Skeletal muscle tissue (tissue), 4 donors: ENCODE data around the gene CHPF. TPM values are rescaled to one million over a fixed set of nuclear protein-coding genes. Genes with fewer than 3 reads are reported as not detected.
A peak's percentile ranks its signal among the peaks of the same experiment; 100 is the strongest.

Experiments
- H3K27ac ChIP-seq: one replicate; pipeline ENCODE4 v1.7.0; 2013; ENCODE audit warnings: mild to moderate bottlenecking, low read depth, low read length, inconsistent platforms
- H3K27me3 ChIP-seq, 3 donors: one replicate each; pipeline ENCODE4 v1.7.0; 2013; ENCODE audit warnings: low read length in 3 of 3; ENCODE audit not compliant: control insufficient read depth in 3 of 3, insufficient read depth in 3 of 3
- H3K36me3 ChIP-seq, 3 donors: one replicate each; pipeline ENCODE4 v1.7.0; 2013; ENCODE audit warnings: low read length in 3 of 3; ENCODE audit not compliant: control insufficient read depth in 3 of 3, insufficient read depth in 3 of 3
- H3K4me1 ChIP-seq, 3 donors: one replicate each; pipeline ENCODE4 v1.7.0; 2013; ENCODE audit warnings: low read length in 3 of 3, mild to moderate bottlenecking in 3 of 3; ENCODE audit not compliant: control insufficient read depth in 3 of 3, insufficient read depth in 3 of 3
- H3K4me3 ChIP-seq, 3 donors: one replicate each; pipeline ENCODE4 v1.7.0; 2013; ENCODE audit warnings: low read length in 3 of 3
- H3K9ac ChIP-seq, 3 donors: one replicate each; pipeline ENCODE4 v1.7.0; 2013; ENCODE audit warnings: low read length in 3 of 3, mild to moderate bottlenecking in 3 of 3, moderate library complexity in 2 of 3, low read depth in 1 of 3
- H3K9me3 ChIP-seq, 3 donors: one replicate each; pipeline ENCODE4 v1.7.0; 2013; ENCODE audit warnings: low read length in 3 of 3; ENCODE audit not compliant: control insufficient read depth in 3 of 3
- total RNA-seq: library from RNA; depleted of rRNA; stranded (reverse); fragments of >200 nt; gene quantifications from one replicate; pipeline ENCODE4 v1.2.3, GENCODE V29; 2014
- donor health status: Osteomylitis.

Gene CHPF
- total RNA-seq, 1 donor from 2014 or later, result 33.4 TPM

GRCh38 chr2:219560037-219560892, 16.7 kb upstream of the CHPF start:
- Histone ChIP-seq H3K4me3 (no peak overlapping the region), H3K36me3 (peaks cover 68 to 77% (median 69%) of the 10 kb centered on the region in 3 donors), H3K9ac (no peak overlapping the region), H3K4me1 (no peaks in the 10 kb centered on the region), H3K9me3 (no peaks in the 10 kb centered on the region), H3K27ac (no peak overlapping the region), H3K27me3 (no peaks in the 10 kb centered on the region)

GRCh38 chr2:219559156-219559915, 15.7 kb upstream of the CHPF start:
- Histone ChIP-seq H3K9me3 (no peaks in the 10 kb centered on the region), H3K27ac (no peak overlapping the region), H3K27me3 (peaks cover 0 to 3% (median 0%) of the 10 kb centered on the region in 3 donors), H3K4me1 (no peaks in the 10 kb centered on the region), H3K9ac (no peak overlapping the region), H3K36me3 (peaks cover 60 to 71% (median 68%) of the 10 kb centered on the region in 3 donors), H3K4me3 (no peak overlapping the region)

DNA sequence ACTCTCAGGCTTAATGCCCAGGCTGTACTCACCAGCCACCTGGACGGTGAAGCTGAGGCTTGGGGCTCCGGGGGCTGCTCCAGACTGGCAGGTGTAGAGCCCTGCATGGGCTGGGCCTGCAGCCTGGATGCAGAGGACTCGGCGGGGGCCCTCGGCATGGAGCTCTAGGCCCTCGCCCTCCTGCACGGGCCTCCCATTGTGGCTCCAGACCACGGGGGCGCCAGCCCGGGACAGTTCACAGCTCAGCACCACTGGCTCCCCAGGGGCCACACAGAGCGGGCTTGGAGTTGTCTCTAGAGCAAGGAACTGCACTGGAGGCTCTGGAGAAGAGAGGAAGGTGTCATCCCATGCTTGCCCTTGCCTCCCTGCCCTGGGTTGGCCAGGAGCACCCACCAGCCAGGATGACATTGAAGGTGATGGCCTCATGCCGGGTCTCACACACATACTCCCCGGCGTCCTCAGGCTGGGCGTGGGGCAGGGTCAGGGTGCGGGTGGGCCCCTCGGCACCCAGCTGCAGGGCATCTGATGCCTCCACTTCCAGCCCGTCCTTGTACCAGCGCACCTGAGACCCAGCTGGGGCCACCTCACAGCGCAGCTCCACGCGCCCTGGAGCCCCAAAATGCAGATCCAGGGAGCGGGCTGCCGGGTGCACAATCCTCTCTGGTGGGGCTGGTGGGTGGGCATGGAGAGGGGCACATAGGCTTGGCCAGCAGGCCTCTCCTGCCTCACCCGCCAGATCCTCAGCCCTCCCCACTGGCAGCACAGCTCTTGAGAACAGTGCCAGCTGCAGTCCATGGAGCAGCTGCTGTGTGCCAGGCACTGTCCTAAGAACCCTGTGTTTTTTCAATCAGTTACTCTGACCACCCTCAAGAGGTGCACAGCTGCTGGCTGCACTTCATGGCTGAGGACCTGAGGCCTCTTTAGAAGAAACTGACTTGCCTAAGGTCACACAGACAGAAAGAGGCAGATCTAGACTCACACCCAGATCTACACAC, 14.5 kb upstream of the CHPF start:
- Histone ChIP-seq H3K4me3 (no peak overlapping the region), H3K27ac (no peak overlapping the region), H3K4me1 (peaks cover 2 to 6% (median 3%) of the 10 kb centered on the region in 3 donors), H3K9me3 (no peaks in the 10 kb centered on the region), H3K36me3 (peaks cover 52 to 68% (median 61%) of the 10 kb centered on the region in 3 donors), H3K27me3 (peaks cover 4 to 14% (median 6%) of the 10 kb centered on the region in 3 donors), H3K9ac (no peak overlapping the region)

GRCh38 chr2:219557320-219557719, 13.7 kb upstream of the CHPF start:
- H3K9ac ChIP-seq, result no peak overlapping the region
- H3K36me3 ChIP-seq, result peaks cover 45 to 60% (median 53%) of the 10 kb centered on the region in 3 donors

GRCh38 chr2:219556413-219556812, 12.8 kb upstream of the CHPF start:
- H3K9ac ChIP-seq, result no peak overlapping the region
- peaks cover 8 to 14% (median 8%) of the 10 kb centered on the region in 3 donors for H3K27me3 ChIP-seq
- no peak overlapping the region for H3K4me3 ChIP-seq
- H3K4me1 ChIP-seq, result peaks cover 11 to 14% (median 12%) of the 10 kb centered on the region in 3 donors
- no peaks in the 10 kb centered on the region for H3K9me3 ChIP-seq
- H3K27ac ChIP-seq, result no peak overlapping the region
- H3K36me3 ChIP-seq, result peaks cover 36 to 51% (median 44%) of the 10 kb centered on the region in 3 donors

More at GRCh38 chr2:219557320-219557719, 13.7 kb upstream of the CHPF start:
- H3K27me3 ChIP-seq, result peaks cover 8 to 14% (median 8%) of the 10 kb centered on the region in 3 donors
- no peaks in the 10 kb centered on the region for H3K9me3 ChIP-seq
- no peak overlapping the region for H3K27ac ChIP-seq
- peaks cover 9 to 12% (median 9%) of the 10 kb centered on the region in 3 donors for H3K4me1 ChIP-seq
- H3K4me3 ChIP-seq, result no peak overlapping the region

- no peak overlapping the region for H3K9ac ChIP-seq
- no peak overlapping the region for H3K4me3 ChIP-seq
- H3K36me3 ChIP-seq, result peaks cover 34 to 49% (median 41%) of the 10 kb centered on the region in 3 donors
- no peaks in the 10 kb centered on the region for H3K9me3 ChIP-seq
- no peak overlapping the region for H3K27ac ChIP-seq
- H3K27me3 ChIP-seq, result peaks cover 8 to 16% (median 8%) of the 10 kb centered on the region in 3 donors
- H3K4me1 ChIP-seq, result peaks cover 11 to 14% (median 12%) of the 10 kb centered on the region in 3 donors
Measured at GRCh38 chr2:219555956-219556355, 12.3 kb upstream of the CHPF start.

GRCh38 chr2:219554350-219554749, 10.7 kb upstream of the CHPF start:
- H3K4me1 ChIP-seq, result peaks cover 11 to 14% (median 12%) of the 10 kb centered on the region in 3 donors
- H3K36me3 ChIP-seq, result peaks cover 36 to 48% (median 38%) of the 10 kb centered on the region in 3 donors
- H3K27me3 ChIP-seq, result peaks cover 8 to 16% (median 8%) of the 10 kb centered on the region in 3 donors
- H3K9ac ChIP-seq, result no peak overlapping the region
- no peaks in the 10 kb centered on the region for H3K9me3 ChIP-seq
- H3K27ac ChIP-seq, result no peak overlapping the region
- no peak overlapping the region for H3K4me3 ChIP-seq

- peak overlapping the region in 2 of 3 donors; percentile 23 to 62 for H3K9ac ChIP-seq
- peaks cover 8 to 16% (median 8%) of the 10 kb centered on the region in 3 donors for H3K27me3 ChIP-seq
- H3K4me3 ChIP-seq, result no peak overlapping the region
- no peak overlapping the region for H3K27ac ChIP-seq
- no peaks in the 10 kb centered on the region for H3K9me3 ChIP-seq
- peaks cover 32 to 42% (median 34%) of the 10 kb centered on the region in 3 donors for H3K36me3 ChIP-seq
- peaks cover 11 to 14% (median 12%) of the 10 kb centered on the region in 3 donors for H3K4me1 ChIP-seq
Measured at GRCh38 chr2:219553463-219553963, 9.9 kb upstream of the CHPF start.

DNA sequence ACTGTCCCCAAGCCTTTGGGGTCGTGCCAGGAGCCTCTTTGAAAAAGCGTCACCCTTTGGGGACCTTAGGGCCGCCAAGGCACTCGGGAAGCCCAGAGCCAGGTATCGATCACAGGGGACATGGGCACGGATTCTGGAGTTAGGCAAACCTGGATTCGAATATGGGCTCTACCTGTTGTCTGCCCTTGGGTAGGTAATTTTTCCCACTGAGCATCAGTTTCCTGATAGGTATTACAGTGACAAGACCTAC, 9.5 kb upstream of the CHPF start:
- Histone ChIP-seq H3K36me3 (peaks cover 29 to 39% (median 30%) of the 10 kb centered on the region in 3 donors), H3K9me3 (no peaks in the 10 kb centered on the region), H3K9ac (peak overlapping the region in 2 of 3 donors; percentile 23 to 62), H3K27me3 (peaks cover 8 to 16% (median 8%) of the 10 kb centered on the region in 3 donors), H3K4me1 (peaks cover 11 to 14% (median 12%) of the 10 kb centered on the region in 3 donors), H3K4me3 (peak overlapping the region in 2 of 3 donors; percentile 23 to 67), H3K27ac (no peak overlapping the region)
